ENCODE results near the gene ITGB2. TPM values are rescaled to one million over a fixed set of nuclear protein-coding genes. Genes with fewer than 3 reads are reported as not detected.

The ITGB2 gene
- total RNA-seq, 1 donor from 2014 or later = 35.1 TPM

GRCh38 chr21:44844256-44844655 is 76.4 kb downstream of the ITGB2 start:
- H3K36me3 ChIP-seq = peaks cover 0 to 9% of the 10 kb centered on the region in 2 donors
- no peak overlapping the region for H3K27ac ChIP-seq
- H3K27me3 ChIP-seq = no peaks in the 10 kb centered on the region
- TF ChIP-seq POLR2A (IDR thresholded peaks at IDR 0.05) (no peak), POLR2AphosphoS5 (IDR thresholded peaks at IDR 0.05; ENCODE audit: insufficient read depth in 1 of 2, low read depth in 1 of 2) (no peak), CTCF (IDR thresholded peaks at IDR 0.05) (no peak)
- intact Hi-C loops (cut with DNase I) = no loop called here
- no peak for DNase-seq (ENCODE audit: extremely low spot score in 2 of 2)
- no peak overlapping the region for H3K4me3 ChIP-seq
- no peaks in the 10 kb centered on the region for H3K9me3 ChIP-seq
- peaks cover 22% of the 10 kb centered on the region for H3K4me1 ChIP-seq

- Histone ChIP-seq H3K4me1 (peaks cover 22% of the 10 kb centered on the region), H3K36me3 (no peaks in the 10 kb centered on the region), H3K27ac (no peak overlapping the region), H3K4me3 (no peak overlapping the region), H3K9me3 (no peaks in the 10 kb centered on the region), H3K27me3 (no peaks in the 10 kb centered on the region)
- intact Hi-C loops (cut with DNase I) = no loop called here
- no peak for DNase-seq (ENCODE audit: extremely low spot score in 2 of 2)
- TF ChIP-seq POLR2AphosphoS5 (IDR thresholded peaks at IDR 0.05; ENCODE audit: insufficient read depth in 1 of 2, low read depth in 1 of 2) = no peak
- TF ChIP-seq POLR2A (IDR thresholded peaks at IDR 0.05) = no peak
- no peak for TF ChIP-seq CTCF (IDR thresholded peaks at IDR 0.05)
Observed at GRCh38 chr21:44842721-44843445, 77.8 kb downstream of the ITGB2 start.

- peaks cover 20% of the 10 kb centered on the region for H3K4me1 ChIP-seq
- H3K9me3 ChIP-seq = no peaks in the 10 kb centered on the region
- intact Hi-C loops (cut with DNase I) = no loop called here
- no peaks in the 10 kb centered on the region for H3K27me3 ChIP-seq
- no peak overlapping the region for H3K27ac ChIP-seq
- no peak overlapping the region for H3K4me3 ChIP-seq
- TF ChIP-seq POLR2AphosphoS5 (IDR thresholded peaks at IDR 0.05; ENCODE audit: insufficient read depth in 1 of 2, low read depth in 1 of 2) = no peak
- no peak for TF ChIP-seq CTCF (IDR thresholded peaks at IDR 0.05)
- TF ChIP-seq POLR2A (IDR thresholded peaks at IDR 0.05) = no peak
- no peaks in the 10 kb centered on the region for H3K36me3 ChIP-seq
- no peak for DNase-seq (ENCODE audit: extremely low spot score in 2 of 2)
Observed at GRCh38 chr21:44842087-44842486, 78.6 kb downstream of the ITGB2 start.

DNA sequence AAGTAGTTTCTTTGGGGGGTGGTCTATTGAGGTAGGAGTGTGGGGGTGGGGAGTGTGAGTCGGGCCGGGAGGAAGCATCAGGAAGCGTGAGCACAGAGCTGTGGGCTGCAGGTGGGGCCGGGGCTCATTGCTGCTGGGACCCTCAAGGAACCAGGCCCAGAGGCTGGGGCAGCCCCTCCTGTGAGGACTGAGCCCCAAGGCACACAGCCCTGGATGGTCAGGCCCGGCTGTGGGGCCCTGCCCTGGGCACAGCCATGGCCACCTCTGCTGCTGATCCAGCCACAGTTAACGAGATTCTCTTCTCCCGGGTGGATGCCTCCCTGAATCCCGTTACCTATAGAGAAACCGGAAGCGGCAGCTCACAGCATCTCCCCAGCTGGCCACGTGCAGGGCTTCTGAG is 79.9 kb downstream of the ITGB2 start:
- Histone ChIP-seq H3K27me3 (no peaks in the 10 kb centered on the region), H3K4me1 (peaks cover 14% of the 10 kb centered on the region), H3K4me3 (no peak overlapping the region), H3K9me3 (no peaks in the 10 kb centered on the region), H3K27ac (no peak overlapping the region), H3K36me3 (no peaks in the 10 kb centered on the region)
- intact Hi-C loops (cut with DNase I) = no loop called here
- TF ChIP-seq POLR2AphosphoS5 (IDR thresholded peaks at IDR 0.05; ENCODE audit: insufficient read depth in 1 of 2, low read depth in 1 of 2) (no peak), CTCF (IDR thresholded peaks at IDR 0.05) (no peak), POLR2A (IDR thresholded peaks at IDR 0.05) (no peak)
- no peak for DNase-seq (ENCODE audit: extremely low spot score in 2 of 2)

DNA sequence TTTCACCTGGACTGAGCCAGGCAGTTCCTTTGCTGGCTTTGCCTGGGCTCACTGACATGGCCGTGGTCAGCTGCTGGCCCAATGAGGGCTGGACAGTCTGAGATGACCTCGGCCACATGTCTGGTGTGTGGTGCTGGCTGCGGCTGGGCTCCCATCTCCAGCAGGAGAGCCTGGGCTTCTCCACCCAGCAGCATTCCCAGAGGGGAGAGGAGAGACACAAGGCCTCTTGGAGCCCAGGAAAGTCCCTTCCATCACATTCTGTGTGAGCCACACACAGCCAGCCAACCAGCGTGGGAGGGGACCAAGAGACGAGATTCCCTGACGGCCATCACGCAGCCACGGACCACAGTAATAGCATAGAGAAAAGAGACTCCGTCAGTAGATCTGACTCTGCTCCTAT is 81.7 kb downstream of the ITGB2 start:
- Histone ChIP-seq H3K9me3 (no peaks in the 10 kb centered on the region), H3K4me3 (no peak overlapping the region), H3K4me1 (peaks cover 7% of the 10 kb centered on the region), H3K36me3 (no peaks in the 10 kb centered on the region), H3K27ac (no peak overlapping the region), H3K27me3 (no peaks in the 10 kb centered on the region)
- no peak for DNase-seq (ENCODE audit: extremely low spot score in 2 of 2)
- intact Hi-C loops (cut with DNase I) = no loop called here
- TF ChIP-seq POLR2AphosphoS5 (IDR thresholded peaks at IDR 0.05; ENCODE audit: insufficient read depth in 1 of 2, low read depth in 1 of 2) = no peak
- TF ChIP-seq POLR2A (IDR thresholded peaks at IDR 0.05) = no peak
- TF ChIP-seq CTCF (IDR thresholded peaks at IDR 0.05) = no peak
